Fibroblast of lung (primary cell): ENCODE measurements around the gene AZI2. TPM values are rescaled to one million over a fixed set of nuclear protein-coding genes. Genes with fewer than 3 reads are reported as not detected.

ENCODE experiments used
- DNase-seq, 2 donors: peaks; one replicate each; pipeline versions ENCODE4 v3.0.0 to v3.0.0-alpha.2; 2010; ENCODE audit warnings: low read depth in 2 of 2
- H2AFZ ChIP-seq: 2 replicates; pipeline ENCODE4 v1.5.1; 2012; ENCODE audit warnings: low read length, control low read depth, inconsistent platforms
- H3K27ac ChIP-seq: 2 replicates; pipeline ENCODE4 v1.5.1; 2011; ENCODE audit warnings: low read length, control low read depth; ENCODE audit not compliant: insufficient read depth
- H3K27me3 ChIP-seq: 2 replicates; pipeline ENCODE4 v1.5.1; 2011; ENCODE audit warnings: mild to moderate bottlenecking, low read length; ENCODE audit not compliant: control insufficient read depth, insufficient read depth
- H3K36me3 ChIP-seq: 2 replicates; pipeline ENCODE4 v1.5.1; 2011; ENCODE audit warnings: low read length; ENCODE audit not compliant: control insufficient read depth, insufficient read depth
- H3K4me1 ChIP-seq: 2 replicates; pipeline ENCODE4 v1.5.1; 2011; ENCODE audit warnings: low read length; ENCODE audit not compliant: control insufficient read depth, insufficient read depth; ENCODE audit errors: extremely low read depth
- H3K4me2 ChIP-seq: 2 replicates; pipeline ENCODE4 v1.5.1; 2011; ENCODE audit warnings: low read length, control low read depth; ENCODE audit not compliant: insufficient read depth; ENCODE audit errors: extremely low read depth
- H3K4me3 ChIP-seq, 4 experiments: fragments of 200-600 bp in 1 of 4; sonication (generic) in 1 of 4; replicated peaks in 1 of 4; 2 replicates each; pipeline ENCODE4 v1.5.1; 2011 to 2016; ENCODE audit warnings: low read length in 4 of 4, low read depth in 3 of 4, mild to moderate bottlenecking in 3 of 4, control low read depth in 2 of 4, inconsistent platforms in 1 of 4, mixed read lengths in 1 of 4; ENCODE audit not compliant: insufficient read depth in 1 of 4; ENCODE audit errors: control extremely low read depth in 1 of 4
- H3K79me2 ChIP-seq: 2 replicates; pipeline ENCODE4 v1.5.1; 2012; ENCODE audit warnings: mild to moderate bottlenecking, low read length, inconsistent platforms; ENCODE audit not compliant: control insufficient read depth, insufficient read depth
- H3K9ac ChIP-seq: 2 replicates; pipeline ENCODE4 v1.5.1; 2011; ENCODE audit warnings: mild to moderate bottlenecking, low read length, control low read depth; ENCODE audit not compliant: insufficient read depth
- H3K9me3 ChIP-seq: 2 replicates; pipeline ENCODE4 v1.5.1; 2012; ENCODE audit warnings: low read depth, low read length; ENCODE audit not compliant: control insufficient read depth, insufficient read depth
- H4K20me1 ChIP-seq: 2 replicates; pipeline ENCODE4 v1.5.1; 2011; ENCODE audit warnings: low read length; ENCODE audit not compliant: control insufficient read depth, insufficient read depth; ENCODE audit errors: extremely low read depth
- CTCF ChIP-seq, 2 donors: IDR thresholded peaks in 1 of 2; conservative IDR thresholded peaks in 1 of 2; 1 replicate in 1 of 2; 2 replicates in 1 of 2; pipeline ENCODE4 v1.5.1; 2011 to 2012; ENCODE audit warnings: low read length in 2 of 2, control low read depth in 1 of 2, inconsistent platforms in 1 of 2, low read depth in 1 of 2, mild to moderate bottlenecking in 1 of 2
- EZH2 ChIP-seq: IDR thresholded peaks from 2 replicates; pipeline ENCODE4 v1.5.1; 2012; ENCODE audit warnings: low read length, control low read depth, mild to moderate bottlenecking; ENCODE audit errors: missing control alignments
- polyA plus RNA-seq, 2 donors: library from polyadenylated mRNA; depleted of rRNA in 1 of 2; stranded (reverse) in 1 of 2; unstranded in 1 of 2; fragments of >200 nt; gene quantifications; 2 replicates each; pipeline ENCODE4 v1.2.1, GENCODE V29; 2011 to 2012; ENCODE audit warnings: missing spikeins in 1 of 2
- total RNA-seq: library from RNA; depleted of rRNA; stranded (reverse); fragments of >200 nt; gene quantifications from 2 replicates; pipeline ENCODE4 v1.2.1, GENCODE V29; 2014

The AZI2 gene
- total and polyA plus RNA-seq, 2 donors (not counting 1 experiment from before 2014, with no cell fraction given) = 183 to 202 TPM

GRCh38 chr3:28315711-28316110 lies 32.9 kb downstream of the AZI2 start:
- no peak overlapping the region for H3K9ac ChIP-seq
- no peaks in the 10 kb centered on the region for H3K27me3 ChIP-seq
- no peak overlapping the region for H3K4me2 ChIP-seq
- no peaks in the 10 kb centered on the region for H3K9me3 ChIP-seq
- no peaks in the 10 kb centered on the region for H3K79me2 ChIP-seq
- H3K27ac ChIP-seq = no peak overlapping the region
- no peaks in the 10 kb centered on the region for H3K36me3 ChIP-seq
- no peak overlapping the region for H3K4me3 ChIP-seq
- H4K20me1 ChIP-seq = no peaks in the 10 kb centered on the region
- H2AFZ ChIP-seq = no peak overlapping the region
- no peak for DNase-seq
- TF ChIP-seq CTCF (conservative IDR thresholded peaks at IDR 0.05 in 1 of 2, IDR thresholded peaks at IDR 0.05 in 1 of 2; ENCODE audit: low read depth in 1 of 2, low read length in 2 of 2) (no peak), EZH2 (no peak)
- H3K4me1 ChIP-seq = no peaks in the 10 kb centered on the region

- Histone ChIP-seq H3K4me3 (no peak overlapping the region), H3K36me3 (no peaks in the 10 kb centered on the region), H3K9me3 (no peaks in the 10 kb centered on the region), H3K4me2 (no peak overlapping the region), H4K20me1 (no peaks in the 10 kb centered on the region), H3K4me1 (no peaks in the 10 kb centered on the region), H2AFZ (no peak overlapping the region), H3K27ac (no peak overlapping the region), H3K9ac (no peak overlapping the region), H3K27me3 (no peaks in the 10 kb centered on the region), H3K79me2 (no peaks in the 10 kb centered on the region)
- DNase-seq = peak in 1 of 2 donors; percentile 55
- TF ChIP-seq EZH2 (no peak), CTCF (conservative IDR thresholded peaks at IDR 0.05 in 1 of 2, IDR thresholded peaks at IDR 0.05 in 1 of 2; ENCODE audit: low read depth in 1 of 2, low read length in 2 of 2) (no peak)
These were observed 40.4 kb downstream of the AZI2 start for GRCh38 chr3:28308196-28308595.

- Histone ChIP-seq H3K4me2 (no peak overlapping the region), H2AFZ (no peak overlapping the region), H4K20me1 (no peaks in the 10 kb centered on the region), H3K27me3 (no peaks in the 10 kb centered on the region), H3K79me2 (no peaks in the 10 kb centered on the region), H3K36me3 (no peaks in the 10 kb centered on the region), H3K27ac (no peak overlapping the region), H3K9ac (no peak overlapping the region), H3K4me1 (no peaks in the 10 kb centered on the region), H3K4me3 (no peak overlapping the region), H3K9me3 (no peaks in the 10 kb centered on the region)
- DNase-seq = no peak
- no peak for TF ChIP-seq CTCF (conservative IDR thresholded peaks at IDR 0.05 in 1 of 2, IDR thresholded peaks at IDR 0.05 in 1 of 2; ENCODE audit: low read depth in 1 of 2, low read length in 2 of 2)
These were observed 46.9 kb downstream of the AZI2 start for GRCh38 chr3:28301688-28302087.
